ENCODE measurements around the gene PTPRE.

DNA sequence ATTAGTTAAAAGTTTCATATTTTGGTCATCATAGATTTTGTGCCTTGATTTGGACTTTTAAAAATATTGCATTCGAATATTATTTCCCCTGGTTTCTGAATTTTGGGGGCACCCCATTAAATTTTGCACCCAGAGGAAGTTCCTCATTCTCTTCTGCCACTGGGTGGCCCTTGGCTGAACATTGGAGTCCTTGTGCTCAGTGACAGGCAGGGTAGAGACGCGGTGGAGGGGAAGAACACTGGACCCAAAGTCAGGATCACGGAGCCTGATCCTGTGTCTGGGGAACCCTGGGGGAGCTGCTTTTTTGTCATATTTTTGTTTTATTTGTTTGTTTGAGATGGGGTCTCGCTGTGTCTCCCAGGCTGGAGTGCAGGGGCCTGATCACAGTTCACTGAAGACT, 144.6 kb downstream of the PTPRE start:
- TF ChIP-seq, protein P1, sequence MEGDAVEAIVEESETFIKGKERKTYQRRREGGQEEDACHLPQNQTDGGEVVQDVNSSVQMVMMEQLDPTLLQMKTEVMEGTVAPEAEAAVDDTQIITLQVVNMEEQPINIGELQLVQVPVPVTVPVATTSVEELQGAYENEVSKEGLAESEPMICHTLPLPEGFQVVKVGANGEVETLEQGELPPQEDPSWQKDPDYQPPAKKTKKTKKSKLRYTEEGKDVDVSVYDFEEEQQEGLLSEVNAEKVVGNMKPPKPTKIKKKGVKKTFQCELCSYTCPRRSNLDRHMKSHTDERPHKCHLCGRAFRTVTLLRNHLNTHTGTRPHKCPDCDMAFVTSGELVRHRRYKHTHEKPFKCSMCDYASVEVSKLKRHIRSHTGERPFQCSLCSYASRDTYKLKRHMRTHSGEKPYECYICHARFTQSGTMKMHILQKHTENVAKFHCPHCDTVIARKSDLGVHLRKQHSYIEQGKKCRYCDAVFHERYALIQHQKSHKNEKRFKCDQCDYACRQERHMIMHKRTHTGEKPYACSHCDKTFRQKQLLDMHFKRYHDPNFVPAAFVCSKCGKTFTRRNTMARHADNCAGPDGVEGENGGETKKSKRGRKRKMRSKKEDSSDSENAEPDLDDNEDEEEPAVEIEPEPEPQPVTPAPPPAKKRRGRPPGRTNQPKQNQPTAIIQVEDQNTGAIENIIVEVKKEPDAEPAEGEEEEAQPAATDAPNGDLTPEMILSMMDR (IDR thresholded peaks at IDR 0.05): no peak
- TF ChIP-seq EP300 (IDR thresholded peaks at IDR 0.05) (no peak), POLR2A (IDR thresholded peaks at IDR 0.05) (no peak), POLR2AphosphoS5 (IDR thresholded peaks at IDR 0.05) (no peak)
